Transverse colon (tissue), 4 donors: ENCODE results near the gene RPS6KA5. TPM values are rescaled to one million over a fixed set of nuclear protein-coding genes. Genes with fewer than 3 reads are reported as not detected.
A peak's percentile ranks its signal among the peaks of the same experiment; 100 is the strongest.

Experiments
- DNase-seq: peaks from one replicate; pipeline ENCODE4 v3.0.0-alpha.2; 2019
- H3K27ac ChIP-seq, 4 donors: fragments of 200-600 bp; sonication (generic); 2 replicates each; pipeline ENCODE4 v1.5.1; 2016 to 2018; ENCODE audit warnings: inconsistent platforms in 4 of 4
- H3K27me3 ChIP-seq: fragments of 200-600 bp; sonication (generic); 2 replicates; pipeline ENCODE4 v1.5.1; 2017; ENCODE audit warnings: inconsistent platforms
- H3K36me3 ChIP-seq, 4 donors: fragments of 200-600 bp; sonication (generic); 2 replicates each; pipeline ENCODE4 v1.5.1; 2017 to 2019; ENCODE audit warnings: inconsistent platforms in 4 of 4
- H3K4me1 ChIP-seq, 4 donors: fragments of 200-600 bp; sonication (generic); 2 replicates each; pipeline ENCODE4 v1.5.1; 2017 to 2020; ENCODE audit warnings: inconsistent platforms in 4 of 4
- H3K4me3 ChIP-seq, 4 donors: fragments of 200-600 bp; sonication (generic); 1 replicate in 1 of 4; 2 replicates in 3 of 4; pipeline versions ENCODE4 v1.5.1 to v1.6.1; 2017 to 2019; ENCODE audit warnings: inconsistent platforms in 4 of 4
- H3K9me3 ChIP-seq, 2 donors: fragments of 200-600 bp; sonication (generic); 2 replicates each; pipeline ENCODE4 v1.5.1; 2017 to 2019; ENCODE audit warnings: inconsistent platforms in 2 of 2
- CTCF ChIP-seq, 5 experiments: fragments of 200-600 bp in 3 of 5; fragments of 450-650 bp in 2 of 5; sonication (generic) in 3 of 5; IDR thresholded peaks; 1 replicate in 2 of 5; 2 replicates in 3 of 5; pipeline ENCODE4 v1.5.1; 2016 to 2017; ENCODE audit warnings: antibody characterized with exemption in 5 of 5, inconsistent platforms in 3 of 5, mild to moderate bottlenecking in 2 of 5, moderate library complexity in 1 of 5
- EP300 ChIP-seq: sonication (generic); formaldehyde crosslinking; IDR thresholded peaks from one replicate; pipeline ENCODE4 v1.6.1; 2017; ENCODE audit warnings: antibody characterized with exemption, low read depth
- POLR2A ChIP-seq: fragments of 450-650 bp; IDR thresholded peaks from one replicate; pipeline ENCODE4 v1.6.1; 2016; ENCODE audit warnings: antibody characterized with exemption, mild to moderate bottlenecking, moderate library complexity
- POLR2AphosphoS5 ChIP-seq, 3 donors: sonication (generic); formaldehyde crosslinking; IDR thresholded peaks; one replicate each; pipeline ENCODE4 v1.6.1; 2016; ENCODE audit warnings: antibody characterized with exemption in 3 of 3
- WGBS, 2 donors: methylation state at CpG; one replicate each; pipeline ENCODE4 v1.1.5; 2018; ENCODE audit warnings: low coverage in 1 of 2; 5-methylcytosine and 5-hydroxymethylcytosine counted together
- in situ Hi-C, 4 donors: fragments of 200-750 bp; cut with MboI; loops; one replicate each; pipeline versions ENCODE4 v1.15.0 to v1.15.1; 2017; ENCODE audit warnings: low sequenced_read_pairs in 3 of 4, low pct_ligation_motif_present in 1 of 4, low pct_unique_long_range_greater_than_20kb in 1 of 4
- intact Hi-C: fragments of 100-400 bp; cut with DNase I; formaldehyde crosslinking; loops from one replicate; pipeline ENCODE4 v1.15.1; 2023; ENCODE audit warnings: low total_unique reads
- total RNA-seq, 4 donors: library from RNA; depleted of rRNA; stranded (reverse); fragments of >200 nt; gene quantifications; one replicate each; pipeline ENCODE4 v1.1.0, GENCODE V29; 2016

Gene RPS6KA5
- total RNA-seq, 4 donors from 2014 or later = 7.5 to 32.8 (median 28.0) TPM

- intact Hi-C loops = no loop called here
Measured at GRCh38 chr14:91005716-91006115, 54.7 kb downstream of the RPS6KA5 start.

DNA sequence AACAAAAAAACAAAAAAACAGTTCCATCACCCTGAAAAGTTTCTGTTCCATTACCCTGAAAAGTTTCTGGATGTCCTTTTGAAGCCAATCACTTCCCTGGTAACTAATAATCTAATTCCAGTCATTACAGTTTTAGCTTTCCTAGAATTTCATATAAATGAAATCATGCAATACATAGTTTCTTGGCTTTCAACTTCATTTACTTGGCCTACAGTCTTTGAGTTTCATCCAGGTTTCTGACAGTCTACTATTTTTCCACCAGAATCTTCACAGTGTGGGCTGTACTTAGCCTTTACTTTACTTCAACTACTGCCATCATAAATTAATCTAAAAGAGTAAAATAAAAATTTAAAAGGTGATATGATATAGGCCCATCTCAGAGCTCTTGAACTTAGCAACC, 55.5 kb downstream of the RPS6KA5 start:
- Histone ChIP-seq H3K27me3 (no peaks in the 10 kb centered on the region), H3K4me1 (peaks cover 0 to 22% (median 18%) of the 10 kb centered on the region in 4 donors), H3K36me3 (no peaks in the 10 kb centered on the region), H3K27ac (no peak overlapping the region), H3K9me3 (no peaks in the 10 kb centered on the region), H3K4me3 (no peak overlapping the region)
- intact Hi-C loops (no loop called here), in situ Hi-C loops (no loop called here)
- TF ChIP-seq POLR2AphosphoS5 (IDR thresholded peaks at IDR 0.05) (no peak), EP300 (no peak), POLR2A (no peak), CTCF (IDR thresholded peaks at IDR 0.05) (no peak)
- DNase-seq = no peak

More at GRCh38 chr14:91005716-91006115, 54.7 kb downstream of the RPS6KA5 start:
- peaks cover 0 to 28% (median 18%) of the 10 kb centered on the region in 4 donors for H3K4me1 ChIP-seq
- TF ChIP-seq POLR2A (no peak), POLR2AphosphoS5 (IDR thresholded peaks at IDR 0.05) (no peak), CTCF (IDR thresholded peaks at IDR 0.05) (no peak), EP300 (no peak)
- H3K27me3 ChIP-seq = no peaks in the 10 kb centered on the region
- in situ Hi-C loops = no loop called here
- H3K4me3 ChIP-seq = no peak overlapping the region
- H3K9me3 ChIP-seq = no peaks in the 10 kb centered on the region
- no peak overlapping the region for H3K27ac ChIP-seq
- H3K36me3 ChIP-seq = no peaks in the 10 kb centered on the region
- no peak for DNase-seq

DNA sequence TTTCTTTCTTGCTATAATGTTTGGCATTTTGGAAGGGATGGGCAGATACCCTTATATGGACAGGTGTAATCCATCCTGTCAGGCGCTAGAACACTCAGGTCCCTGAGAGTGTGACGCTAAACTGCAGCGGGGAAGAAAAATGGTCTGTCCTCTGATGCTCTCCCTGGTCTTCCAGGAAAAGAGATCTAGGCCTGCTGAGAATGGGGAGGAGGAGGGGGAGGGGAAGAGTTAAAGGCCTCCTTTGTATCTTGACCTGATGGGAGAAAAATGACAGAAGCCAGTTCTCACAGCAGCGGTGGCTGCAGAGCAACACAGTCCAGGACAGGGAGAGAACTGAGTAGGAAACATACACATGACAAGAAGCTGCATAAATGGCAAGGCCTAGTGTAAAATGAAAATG, 61.1 kb downstream of the RPS6KA5 start:
- Histone ChIP-seq H3K4me1 (peaks cover 0 to 18% (median 3%) of the 10 kb centered on the region in 4 donors), H3K27ac (peak overlapping the region in 2 of 4 donors; percentile 32 to 53), H3K27me3 (no peaks in the 10 kb centered on the region), H3K36me3 (no peaks in the 10 kb centered on the region), H3K9me3 (no peaks in the 10 kb centered on the region), H3K4me3 (no peak overlapping the region)
- 80 to 87% methylated on average over 3 to 4 of the region's 4 CpGs for WGBS, 2 donors
- intact Hi-C loops (no loop called here), in situ Hi-C loops (no loop called here)
- DNase-seq = no peak
- TF ChIP-seq EP300 (peak; percentile 73), CTCF (IDR thresholded peaks at IDR 0.05) (no peak), POLR2AphosphoS5 (IDR thresholded peaks at IDR 0.05) (peak in 2 of 3 donors; percentile 25 to 50)

DNA sequence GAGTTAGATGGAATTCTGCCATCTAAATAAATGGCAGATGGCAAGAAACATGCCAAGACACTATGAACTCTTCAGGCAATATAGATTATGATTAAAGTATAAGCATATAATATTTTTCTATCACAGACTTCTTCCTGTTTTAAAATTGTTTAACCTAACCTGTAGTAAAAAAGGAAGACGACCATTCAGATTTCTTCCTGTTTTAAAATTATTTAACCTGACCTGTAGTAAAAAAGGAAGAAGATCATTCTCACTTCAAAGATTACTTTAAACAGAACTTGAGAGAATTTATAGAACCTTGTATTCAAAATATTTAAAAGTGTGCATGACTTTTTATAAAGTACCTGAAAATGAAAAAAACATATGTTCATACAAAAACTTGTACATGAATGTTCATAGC, 63.5 kb downstream of the RPS6KA5 start:
- WGBS, 2 donors = 0 to 42% methylated on average over 1 of the region's 1 CpG

More for the DNA sequence above, 63.5 kb downstream of the RPS6KA5 start:
- Histone ChIP-seq H3K27ac (no peak overlapping the region), H3K4me1 (peaks cover 0 to 13% (median 0%) of the 10 kb centered on the region in 4 donors), H3K36me3 (no peaks in the 10 kb centered on the region), H3K9me3 (no peaks in the 10 kb centered on the region), H3K27me3 (no peaks in the 10 kb centered on the region), H3K4me3 (no peak overlapping the region)
- DNase-seq = no peak
- intact Hi-C loops = no loop called here
- in situ Hi-C loops = no loop called here
- no peak for TF ChIP-seq EP300
- no peak for TF ChIP-seq CTCF (IDR thresholded peaks at IDR 0.05)
- TF ChIP-seq POLR2A = no peak
- TF ChIP-seq POLR2AphosphoS5 (IDR thresholded peaks at IDR 0.05) = no peak
